ENCODE data around the gene FOXA2.

FOXA2 gene

DNA sequence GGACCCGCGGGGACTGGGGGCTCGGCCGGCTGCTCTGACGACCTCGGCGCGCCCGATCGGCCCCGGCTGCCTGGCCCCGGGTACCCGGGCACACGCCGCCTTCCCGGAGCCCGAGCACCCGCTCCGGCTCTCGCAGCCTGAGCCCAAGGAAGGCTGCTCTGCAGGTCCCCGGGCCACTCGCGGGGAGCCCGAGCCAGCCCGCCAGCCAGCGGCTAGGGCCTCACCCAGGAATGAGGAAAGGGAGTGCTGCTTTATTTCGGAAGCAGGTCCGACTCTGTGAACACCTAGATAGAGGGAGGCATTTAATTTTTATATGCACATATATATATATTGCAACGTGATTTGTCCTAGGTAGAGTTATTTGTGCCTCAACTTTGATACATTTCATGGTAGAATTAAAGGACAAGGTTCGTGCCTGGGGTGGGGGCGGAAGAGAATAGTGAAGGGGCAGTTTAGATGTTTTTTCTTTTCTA lies 15.5 kb downstream of the FOXA2 start:
- peak overlapping the region; percentile 90 for H3K18ac ChIP-seq (ENCODE audit: low read length)
- peak overlapping the region; percentile 52 for H3K4me2 ChIP-seq (ENCODE audit: low read length)
- no peak overlapping the region for H3K27ac ChIP-seq (ENCODE audit: low read depth, low read length)
- H2AK5ac ChIP-seq (ENCODE audit: low read length): no peak overlapping the region
- no peak overlapping the region for H2BK15ac ChIP-seq (replicated peaks; ENCODE audit: low read depth)
- H3K4me3 ChIP-seq (ENCODE audit: low read length): no peak overlapping the region
- DNase-seq: peak; percentile 19
- H3K56ac ChIP-seq (ENCODE audit: low read length): peak overlapping the region; percentile 57
- H4K8ac ChIP-seq (ENCODE audit: low read depth, low read length): no peak overlapping the region
- H3K4ac ChIP-seq (ENCODE audit: low read depth, low read length): peak overlapping the region; percentile 20
- H3K4me1 ChIP-seq (ENCODE audit: control insufficient read depth, low read depth, low read length): peaks cover 11% of the 10 kb centered on the region
- no peak overlapping the region for H2BK5ac ChIP-seq (ENCODE audit: low read length)
- no peaks in the 10 kb centered on the region for H3K79me1 ChIP-seq (ENCODE audit: low read length)
- H3K36me3 ChIP-seq (ENCODE audit: control insufficient read depth, insufficient read depth, low read length): no peaks in the 10 kb centered on the region
- no CpG with 5 or more reads among the region's 31 CpGs for WGBS (ENCODE audit: extremely low coverage, insufficient coverage, low lambda C conversion rate)
- peaks cover 69% of the 10 kb centered on the region for H3K27me3 ChIP-seq (ENCODE audit: insufficient read depth, low read length, poor library complexity)
- H3K23ac ChIP-seq (ENCODE audit: low read length): no peak overlapping the region
- peak overlapping the region; percentile 16 for H3K9ac ChIP-seq (ENCODE audit: low read length)
- H4K5ac ChIP-seq (ENCODE audit: low read length): no peak overlapping the region
- H3K79me2 ChIP-seq (ENCODE audit: control insufficient read depth, insufficient read depth, low read length): no peaks in the 10 kb centered on the region
- no peak overlapping the region for H2BK120ac ChIP-seq (ENCODE audit: low read depth, low read length)

DNA sequence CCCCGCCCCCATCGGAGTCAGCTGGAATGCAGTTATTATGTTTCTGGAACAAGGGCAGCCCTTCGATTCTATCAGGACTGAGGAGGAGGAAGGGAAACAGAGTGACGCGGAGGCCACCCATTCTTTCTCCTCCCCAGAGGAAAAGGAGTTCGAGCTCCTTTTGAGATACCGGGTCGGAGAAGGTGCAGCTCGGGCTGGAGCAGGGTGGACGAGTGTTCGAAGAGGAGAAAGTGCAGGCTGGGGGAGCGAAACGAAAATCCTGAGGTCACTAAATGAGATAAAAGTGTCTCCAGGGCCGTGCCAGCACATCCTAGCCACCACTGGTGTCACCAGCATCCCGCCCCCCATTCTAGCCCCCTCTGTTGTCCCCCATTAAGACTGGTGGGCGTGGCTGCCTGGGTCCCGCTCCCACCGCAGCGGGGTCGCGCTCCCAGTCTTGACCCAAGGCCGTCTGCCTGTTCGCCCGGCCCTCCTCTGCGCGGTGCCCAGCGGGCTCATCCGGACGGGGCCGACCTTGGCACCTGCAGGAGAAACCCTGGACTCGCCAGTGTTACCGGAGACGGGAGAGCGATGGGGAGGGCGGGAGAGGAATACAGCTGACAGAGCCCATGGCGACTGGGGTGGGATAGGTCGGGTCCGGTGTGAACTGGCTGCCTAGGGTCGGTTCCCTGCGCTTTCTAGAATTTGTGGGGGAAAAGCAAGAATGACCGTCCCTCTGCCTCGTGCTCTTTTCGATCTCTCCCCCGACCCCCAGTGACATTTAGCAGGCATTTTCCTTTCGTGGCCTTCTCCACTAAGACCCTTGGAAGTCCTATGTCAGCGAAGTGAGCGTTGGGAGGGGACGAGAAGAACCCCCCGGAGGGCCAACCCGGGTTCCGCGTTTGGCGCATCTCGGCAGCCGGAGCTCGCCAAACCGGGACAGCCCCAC lies 16.2 kb downstream of the FOXA2 start:
- no CpG with 5 or more reads among the region's 57 CpGs for WGBS (ENCODE audit: extremely low coverage, insufficient coverage, low lambda C conversion rate)
- H3K4me2 ChIP-seq (ENCODE audit: low read length): peak overlapping the region; percentile 52
- H3K36me3 ChIP-seq (ENCODE audit: control insufficient read depth, insufficient read depth, low read length): no peaks in the 10 kb centered on the region
- no peaks in the 10 kb centered on the region for H3K79me1 ChIP-seq (ENCODE audit: low read length)
- H4K5ac ChIP-seq (ENCODE audit: low read length): no peak overlapping the region
- no peak overlapping the region for H3K27ac ChIP-seq (ENCODE audit: low read depth, low read length)
- peak overlapping the region; percentile 65 for H3K4ac ChIP-seq (ENCODE audit: low read depth, low read length)
- no peak overlapping the region for H2BK120ac ChIP-seq (ENCODE audit: low read depth, low read length)
- no peak overlapping the region for H3K4me3 ChIP-seq (ENCODE audit: low read length)
- H2BK15ac ChIP-seq (replicated peaks; ENCODE audit: low read depth): no peak overlapping the region
- no peak overlapping the region for H4K8ac ChIP-seq (ENCODE audit: low read depth, low read length)
- H3K79me2 ChIP-seq (ENCODE audit: control insufficient read depth, insufficient read depth, low read length): no peaks in the 10 kb centered on the region
- peak overlapping the region; percentile 22 for H3K9ac ChIP-seq (ENCODE audit: low read length)
- H2BK5ac ChIP-seq (ENCODE audit: low read length): no peak overlapping the region
- DNase-seq: peak; percentile 41
- H3K27me3 ChIP-seq (ENCODE audit: insufficient read depth, low read length, poor library complexity): peaks cover 69% of the 10 kb centered on the region
- H3K23ac ChIP-seq (ENCODE audit: low read length): no peak overlapping the region
- H3K4me1 ChIP-seq (ENCODE audit: control insufficient read depth, low read depth, low read length): peaks cover 16% of the 10 kb centered on the region
- no peak overlapping the region for H2AK5ac ChIP-seq (ENCODE audit: low read length)
- H3K56ac ChIP-seq (ENCODE audit: low read length): peak overlapping the region; percentile 57
- peak overlapping the region; percentile 90 for H3K18ac ChIP-seq (ENCODE audit: low read length)

DNA sequence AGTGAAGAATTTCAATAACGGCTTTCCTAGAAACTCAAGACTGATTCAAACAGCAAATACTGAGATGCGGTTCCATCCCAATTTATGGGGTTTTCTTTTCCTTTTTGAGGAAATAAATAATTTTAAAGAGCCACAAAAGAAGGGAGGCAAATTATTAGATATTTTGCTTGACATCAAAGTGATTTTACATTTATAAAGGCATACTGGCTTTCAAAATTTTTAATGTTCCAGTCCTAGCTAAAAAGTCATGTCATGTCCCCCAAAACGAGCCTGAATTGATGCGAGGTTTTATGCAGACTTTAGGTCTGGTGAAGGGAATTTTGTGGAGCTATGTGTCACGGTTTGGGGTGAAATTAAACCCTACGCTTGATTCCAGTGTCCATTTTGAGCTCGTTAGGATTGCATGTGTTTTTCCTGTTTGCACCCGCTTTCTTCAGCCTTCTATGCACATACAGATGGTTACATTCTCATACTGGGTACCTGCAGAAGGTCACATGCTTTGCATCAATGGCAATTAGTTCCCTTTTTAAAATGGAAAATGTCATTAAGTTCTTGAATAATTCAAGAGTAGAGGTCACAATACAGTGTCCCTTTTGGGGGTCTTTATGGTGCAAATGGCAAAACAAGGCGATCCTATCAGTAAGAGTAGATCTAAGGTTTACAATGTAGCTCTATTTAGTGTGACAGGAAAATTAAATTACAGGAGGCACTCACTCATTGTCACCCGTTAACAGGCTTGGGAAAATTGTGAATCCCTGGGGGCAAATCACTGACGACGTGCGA lies 17.3 kb downstream of the FOXA2 start:
- no peak overlapping the region for H3K4me3 ChIP-seq (ENCODE audit: low read length)
- no peak overlapping the region for H3K4me2 ChIP-seq (ENCODE audit: low read length)
- no peak overlapping the region for H3K18ac ChIP-seq (ENCODE audit: low read length)
- H4K5ac ChIP-seq (ENCODE audit: low read length): no peak overlapping the region
- H2BK120ac ChIP-seq (ENCODE audit: low read depth, low read length): no peak overlapping the region
- no peak overlapping the region for H3K23ac ChIP-seq (ENCODE audit: low read length)
- H3K27ac ChIP-seq (ENCODE audit: low read depth, low read length): no peak overlapping the region
- no peak overlapping the region for H3K4ac ChIP-seq (ENCODE audit: low read depth, low read length)
- peaks cover 67% of the 10 kb centered on the region for H3K27me3 ChIP-seq (ENCODE audit: insufficient read depth, low read length, poor library complexity)
- H3K9ac ChIP-seq (ENCODE audit: low read length): no peak overlapping the region
- H3K79me2 ChIP-seq (ENCODE audit: control insufficient read depth, insufficient read depth, low read length): no peaks in the 10 kb centered on the region
- no CpG with 5 or more reads among the region's 13 CpGs for WGBS (ENCODE audit: extremely low coverage, insufficient coverage, low lambda C conversion rate)
- H3K36me3 ChIP-seq (ENCODE audit: control insufficient read depth, insufficient read depth, low read length): no peaks in the 10 kb centered on the region
- H2BK5ac ChIP-seq (ENCODE audit: low read length): no peak overlapping the region
- no peak overlapping the region for H4K8ac ChIP-seq (ENCODE audit: low read depth, low read length)
- no peak overlapping the region for H2BK15ac ChIP-seq (replicated peaks; ENCODE audit: low read depth)
- H3K4me1 ChIP-seq (ENCODE audit: control insufficient read depth, low read depth, low read length): peaks cover 16% of the 10 kb centered on the region
- H2AK5ac ChIP-seq (ENCODE audit: low read length): no peak overlapping the region
- no peak for DNase-seq
- H3K79me1 ChIP-seq (ENCODE audit: low read length): no peaks in the 10 kb centered on the region
- no peak overlapping the region for H3K56ac ChIP-seq (ENCODE audit: low read length)

DNA sequence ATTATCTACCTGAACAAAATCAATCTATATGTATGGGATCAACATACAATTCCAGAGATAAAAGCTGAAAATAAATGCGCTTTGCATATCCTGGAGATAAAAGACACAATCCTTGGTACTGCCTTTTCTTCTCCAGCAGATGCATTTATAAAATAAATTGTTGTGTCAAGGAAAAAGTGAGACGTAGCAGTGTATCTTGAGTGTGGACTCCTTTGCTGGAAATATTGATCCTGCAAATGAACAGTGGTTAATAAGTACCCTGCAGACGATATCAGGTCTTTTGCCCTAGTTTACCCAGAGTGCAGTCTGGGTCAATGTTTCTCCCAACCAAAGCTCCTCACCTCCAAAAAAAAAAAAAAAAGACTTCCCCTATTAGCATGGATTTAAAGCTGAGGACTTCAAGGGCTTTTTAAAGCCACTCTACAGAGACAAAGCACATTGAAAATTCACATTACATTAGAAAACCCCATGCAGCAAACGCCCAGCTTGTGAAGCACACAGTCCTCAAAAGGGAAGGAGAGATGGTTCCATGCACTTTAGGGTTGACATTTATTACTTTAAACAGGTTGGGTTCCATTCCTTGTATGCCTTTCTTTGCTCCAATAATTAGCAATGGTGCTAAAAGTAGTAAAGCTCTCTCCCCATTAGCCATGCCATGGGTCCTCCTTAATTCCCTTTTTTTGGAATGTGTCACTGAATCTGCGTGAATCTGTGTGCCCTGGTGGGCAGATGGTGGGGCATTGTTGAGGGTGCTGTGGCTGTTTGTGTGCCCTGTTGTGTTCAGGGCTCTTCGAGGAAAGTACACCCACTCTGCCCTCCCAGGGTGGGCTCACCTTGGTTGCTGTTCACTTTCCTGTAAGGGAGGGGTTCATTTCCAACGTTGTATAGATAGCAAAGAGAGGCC lies 21.1 kb downstream of the FOXA2 start:
- H3K36me3 ChIP-seq (ENCODE audit: control insufficient read depth, insufficient read depth, low read length): no peaks in the 10 kb centered on the region
- H2BK5ac ChIP-seq (ENCODE audit: low read length): peak overlapping the region; percentile 82
- no peak overlapping the region for H2BK120ac ChIP-seq (ENCODE audit: low read depth, low read length)
- H4K5ac ChIP-seq (ENCODE audit: low read length): no peak overlapping the region
- no CpG with 5 or more reads among the region's 7 CpGs for WGBS (ENCODE audit: extremely low coverage, insufficient coverage, low lambda C conversion rate)
- H3K23ac ChIP-seq (ENCODE audit: low read length): no peak overlapping the region
- H3K4me3 ChIP-seq (ENCODE audit: low read length): no peak overlapping the region
- no peak overlapping the region for H3K4ac ChIP-seq (ENCODE audit: low read depth, low read length)
- H2AK5ac ChIP-seq (ENCODE audit: low read length): peak overlapping the region; percentile 66
- peaks cover 9% of the 10 kb centered on the region for H3K4me1 ChIP-seq (ENCODE audit: control insufficient read depth, low read depth, low read length)
- H3K4me2 ChIP-seq (ENCODE audit: low read length): no peak overlapping the region
- H4K8ac ChIP-seq (ENCODE audit: low read depth, low read length): no peak overlapping the region
- H3K79me1 ChIP-seq (ENCODE audit: low read length): no peaks in the 10 kb centered on the region
- H3K56ac ChIP-seq (ENCODE audit: low read length): peak overlapping the region; percentile 29
- no peak overlapping the region for H2BK15ac ChIP-seq (replicated peaks; ENCODE audit: low read depth)
- peak; percentile 45 for DNase-seq
- H3K18ac ChIP-seq (ENCODE audit: low read length): peak overlapping the region; percentile 61
- H3K9ac ChIP-seq (ENCODE audit: low read length): peak overlapping the region; percentile 10
- peaks cover 76% of the 10 kb centered on the region for H3K27me3 ChIP-seq (ENCODE audit: insufficient read depth, low read length, poor library complexity)
- H3K79me2 ChIP-seq (ENCODE audit: control insufficient read depth, insufficient read depth, low read length): no peaks in the 10 kb centered on the region
- H3K27ac ChIP-seq (ENCODE audit: low read depth, low read length): peak overlapping the region; percentile 53

DNA sequence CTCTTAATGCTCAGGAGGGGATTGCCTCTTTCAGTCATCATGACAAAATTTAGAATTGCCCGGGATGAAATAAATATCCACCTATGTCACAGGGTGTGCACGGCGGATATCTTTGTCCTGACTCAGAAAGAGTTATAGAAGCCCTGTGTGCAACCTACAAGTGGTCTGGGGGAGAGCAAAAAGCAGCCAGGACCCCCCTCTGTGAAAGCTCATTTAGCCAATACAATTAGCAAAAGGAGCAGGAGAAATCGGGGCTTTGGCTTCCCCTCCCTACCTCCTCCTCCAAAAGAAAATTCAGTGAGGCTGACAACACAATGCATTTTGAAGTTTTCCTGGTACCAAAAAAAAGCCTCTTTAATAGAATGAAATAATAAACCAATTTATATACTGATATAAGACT lies 21.8 kb downstream of the FOXA2 start:
- Histone ChIP-seq H3K18ac (ENCODE audit: low read length) (no peak overlapping the region), H2AK5ac (ENCODE audit: low read length) (no peak overlapping the region), H3K36me3 (ENCODE audit: control insufficient read depth, insufficient read depth, low read length) (no peaks in the 10 kb centered on the region), H3K4ac (ENCODE audit: low read depth, low read length) (no peak overlapping the region), H3K23ac (ENCODE audit: low read length) (no peak overlapping the region), H3K79me1 (ENCODE audit: low read length) (no peaks in the 10 kb centered on the region), H2BK5ac (ENCODE audit: low read length) (no peak overlapping the region), H3K4me3 (ENCODE audit: low read length) (no peak overlapping the region), H3K9ac (ENCODE audit: low read length) (no peak overlapping the region), H3K4me1 (ENCODE audit: control insufficient read depth, low read depth, low read length) (peaks cover 9% of the 10 kb centered on the region), H2BK120ac (ENCODE audit: low read depth, low read length) (no peak overlapping the region), H3K27me3 (ENCODE audit: insufficient read depth, low read length, poor library complexity) (peaks cover 75% of the 10 kb centered on the region), H3K4me2 (ENCODE audit: low read length) (no peak overlapping the region), H4K5ac (ENCODE audit: low read length) (no peak overlapping the region), H4K8ac (ENCODE audit: low read depth, low read length) (no peak overlapping the region), H3K56ac (ENCODE audit: low read length) (no peak overlapping the region), H3K79me2 (ENCODE audit: control insufficient read depth, insufficient read depth, low read length) (no peaks in the 10 kb centered on the region), H2BK15ac (replicated peaks; ENCODE audit: low read depth) (no peak overlapping the region), H3K27ac (ENCODE audit: low read depth, low read length) (no peak overlapping the region)
- WGBS (ENCODE audit: extremely low coverage, insufficient coverage, low lambda C conversion rate): no CpG with 5 or more reads among the region's 4 CpGs
- peak; percentile 43 for DNase-seq

All from mesendoderm (in vitro differentiated cells).